ENCODE data around the gene CGB8.
A peak's percentile ranks its signal among the peaks of the same experiment; 100 is the strongest.
"Not testable (repeated sequence)": the region's sequence is repeated elsewhere in the genome, so short reads cannot be mapped to it uniquely, and the experiment has no call there.

Gene CGB8

DNA sequence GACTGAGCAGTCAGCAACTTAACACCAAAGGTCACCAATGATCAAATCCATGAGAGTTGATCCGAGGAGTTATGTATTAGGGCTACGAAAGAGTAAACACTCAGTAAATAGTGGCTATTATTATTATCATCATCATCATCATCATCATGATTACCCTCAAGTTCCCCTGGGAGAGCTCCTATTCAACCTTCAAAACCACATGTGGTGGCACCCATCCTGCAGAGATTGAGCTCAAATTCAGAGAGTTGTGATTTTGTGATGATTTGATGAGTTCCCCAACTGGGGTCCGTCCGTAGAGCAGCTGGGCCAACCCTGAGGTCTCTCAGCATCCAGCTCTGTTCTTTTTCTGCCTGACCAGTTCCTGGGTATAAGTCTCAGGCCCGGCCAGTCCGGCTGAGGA lies 23.8 kb downstream of the CGB8 start:
- H3K4me3 ChIP-seq (ENCODE audit: low read depth, low read length); H3K4me1 ChIP-seq (ENCODE audit: control insufficient read depth, insufficient read depth, low read length); H3K9me3 ChIP-seq (ENCODE audit: control insufficient read depth, insufficient read depth, low read depth, low read length); POLR2A ChIA-PET; H3K36me3 ChIP-seq (ENCODE audit: control insufficient read depth in 2 of 2, insufficient read depth in 1 of 2, low read length in 2 of 2); H3K27ac ChIP-seq (ENCODE audit: extremely low read depth, low read depth, low read length); CTCF ChIA-PET: not testable (repeated sequence)
- 0 out of 2 replicates have a peak, but pooled peaks have one; percentile 28 for TF ChIP-seq ZFP3 (tag by site-specific recombination; IDR thresholded peaks at IDR 0.05; ENCODE audit: low read depth)

GRCh38 chr19:49024233-49024632 lies 24.7 kb downstream of the CGB8 start, which contains the start of gene CGB3:
Gene CGB3 (minus strand): TSS chr19:49024333. CDS start chr19:49023971, 362 bp downstream.
- H3K27ac ChIP-seq (ENCODE audit: extremely low read depth, low read depth, low read length); H3K4me1 ChIP-seq (ENCODE audit: control insufficient read depth, insufficient read depth, low read length); H3K9me3 ChIP-seq (ENCODE audit: control insufficient read depth, insufficient read depth, low read depth, low read length); H3K36me3 ChIP-seq (ENCODE audit: control insufficient read depth in 2 of 2, insufficient read depth in 1 of 2, low read length in 2 of 2); H3K4me3 ChIP-seq (ENCODE audit: low read depth, low read length); POLR2A ChIA-PET; CTCF ChIA-PET: not testable (repeated sequence)

- no peak overlapping the region for H3K4me3 ChIP-seq (ENCODE audit: low read depth, low read length)
- no peak for TF ChIP-seq PRDM6 (tag by site-specific recombination; IDR thresholded peaks at IDR 0.05)
- no peak overlapping the region for H3K27ac ChIP-seq (ENCODE audit: extremely low read depth, low read depth, low read length)
- ChIA-PET POLR2A (interaction anchor here (3.4 kb wide), 1 partner anchor 29 kb away, joined by 20 read pairs; the partner anchor contains the start of genes GYS1 and RUVBL2), CTCF (interaction anchor here (0.7 to 1.7 kb wide), 5 partner anchors 17 to 177 kb away, joined by 3 to 8 read pairs (median 3); partner anchors contain the start of genes GYS1 and RUVBL2)
- peaks cover 8% of the 10 kb centered on the region for H3K4me1 ChIP-seq (ENCODE audit: control insufficient read depth, insufficient read depth, low read length)
- no peaks in the 10 kb centered on the region for H3K36me3 ChIP-seq (ENCODE audit: control insufficient read depth in 2 of 2, insufficient read depth in 1 of 2, low read length in 2 of 2)
- H3K9me3 ChIP-seq (ENCODE audit: control insufficient read depth, insufficient read depth, low read depth, low read length): no peaks in the 10 kb centered on the region
Measured at GRCh38 chr19:49022116-49022515, 26.8 kb downstream of the CGB8 start.

DNA sequence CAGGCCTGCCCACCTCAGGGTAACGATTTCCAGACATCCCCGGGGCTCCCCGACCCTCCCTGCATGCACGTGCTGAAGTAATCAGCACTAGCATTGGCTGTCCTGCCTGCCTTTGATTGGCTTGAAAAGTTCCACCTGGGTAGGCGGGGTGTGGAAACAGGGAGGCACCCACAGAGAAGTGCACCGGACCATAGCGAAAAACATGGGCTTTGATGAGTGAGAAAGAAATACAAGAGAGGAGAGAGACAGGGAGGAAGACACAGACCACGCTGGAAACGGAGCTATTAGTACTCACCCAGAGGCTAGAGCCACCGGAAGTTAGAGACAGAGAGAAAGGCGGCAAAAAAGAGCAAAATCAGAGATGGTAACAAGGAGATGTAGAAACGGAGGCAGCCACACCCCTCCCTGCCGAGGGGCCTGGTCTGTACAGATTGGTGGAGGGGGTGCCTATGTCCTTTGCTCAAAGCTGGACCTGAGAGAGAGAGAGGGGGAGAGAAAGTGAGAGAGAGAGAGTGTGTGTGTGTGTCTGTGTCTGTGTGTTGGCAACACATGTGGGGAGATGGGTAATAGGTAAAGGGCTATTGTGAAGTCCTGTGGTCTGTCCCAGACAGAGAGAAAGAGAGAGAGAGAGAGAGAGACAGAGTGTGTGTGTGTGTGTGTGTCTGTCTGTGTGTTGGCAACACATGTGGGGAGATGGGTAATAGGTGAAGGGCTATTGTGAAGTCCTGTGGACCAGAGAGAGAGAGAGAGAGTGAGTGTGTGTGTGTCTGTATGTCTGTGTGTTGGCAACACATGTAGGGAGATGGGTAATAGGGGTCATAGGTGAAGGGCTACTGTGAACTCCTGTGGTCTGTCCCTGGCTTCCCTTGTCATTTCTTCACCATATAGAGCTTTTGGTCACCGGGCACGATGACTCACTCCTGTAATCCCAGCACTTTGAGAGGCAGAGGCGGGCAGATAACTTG lies 27.7 kb downstream of the CGB8 start:
- ChIA-PET CTCF (interaction anchor here (0.6 to 2.6 kb wide), 7 partner anchors 21 to 178 kb away, joined by 3 to 12 read pairs (median 6); partner anchors contain the start of genes GYS1 and RUVBL2), POLR2A (interaction anchor here (0.6 to 3.4 kb wide), 3 partner anchors 28 to 659 kb away, joined by 5 to 20 read pairs (median 6); partner anchors contain the start of genes GYS1 and RUVBL2)
- Histone ChIP-seq H3K9me3 (ENCODE audit: control insufficient read depth, insufficient read depth, low read depth, low read length) (no peaks in the 10 kb centered on the region), H3K4me1 (ENCODE audit: control insufficient read depth, insufficient read depth, low read length) (peaks cover 8% of the 10 kb centered on the region), H3K36me3 (ENCODE audit: control insufficient read depth in 2 of 2, insufficient read depth in 1 of 2, low read length in 2 of 2) (peaks cover 0 to 3% of the 10 kb centered on the region in 2 experiments; a peak in 2 of 3 replicates), H3K4me3 (ENCODE audit: low read depth, low read length) (no peak overlapping the region), H3K27ac (ENCODE audit: extremely low read depth, low read depth, low read length) (no peak overlapping the region)
- TF ChIP-seq ZNF747 (tag by site-specific recombination; IDR thresholded peaks at IDR 0.05) (no peak), ZNF324 (tag by site-specific recombination; IDR thresholded peaks at IDR 0.05) (0 out of 2 replicates have a peak, but pooled peaks have one; percentile 41), ZNF223 (tag by site-specific recombination; IDR thresholded peaks at IDR 0.05) (no peak), ZNF658 (tag by site-specific recombination; IDR thresholded peaks at IDR 0.05) (no peak), KLF7 (tag by site-specific recombination; IDR thresholded peaks at IDR 0.05; ENCODE audit: borderline replicate concordance) (0 out of 2 replicates have a peak, but pooled peaks have one; percentile 56), ZNF266 (tag by site-specific recombination; IDR thresholded peaks at IDR 0.05; ENCODE audit: low read depth) (no peak), HIC1 (tag by site-specific recombination; IDR thresholded peaks at IDR 0.05) (0 out of 2 replicates have a peak, but pooled peaks have one; percentile 36), ZNF132 (tag by site-specific recombination; IDR thresholded peaks at IDR 0.05; ENCODE audit: borderline replicate concordance) (no peak), ZNF157 (tag by site-specific recombination; IDR thresholded peaks at IDR 0.05) (no peak), ZNF600 (tag by site-specific recombination; IDR thresholded peaks at IDR 0.05) (peak; percentile 89), ZNF660 (tag by site-specific recombination; IDR thresholded peaks at IDR 0.05) (no peak), ZNF664 (tag by site-specific recombination; IDR thresholded peaks at IDR 0.05) (no peak), ZBTB48 (tag by site-specific recombination; IDR thresholded peaks at IDR 0.05) (peak; percentile 67)
- TF ChIP-seq, protein P1, sequence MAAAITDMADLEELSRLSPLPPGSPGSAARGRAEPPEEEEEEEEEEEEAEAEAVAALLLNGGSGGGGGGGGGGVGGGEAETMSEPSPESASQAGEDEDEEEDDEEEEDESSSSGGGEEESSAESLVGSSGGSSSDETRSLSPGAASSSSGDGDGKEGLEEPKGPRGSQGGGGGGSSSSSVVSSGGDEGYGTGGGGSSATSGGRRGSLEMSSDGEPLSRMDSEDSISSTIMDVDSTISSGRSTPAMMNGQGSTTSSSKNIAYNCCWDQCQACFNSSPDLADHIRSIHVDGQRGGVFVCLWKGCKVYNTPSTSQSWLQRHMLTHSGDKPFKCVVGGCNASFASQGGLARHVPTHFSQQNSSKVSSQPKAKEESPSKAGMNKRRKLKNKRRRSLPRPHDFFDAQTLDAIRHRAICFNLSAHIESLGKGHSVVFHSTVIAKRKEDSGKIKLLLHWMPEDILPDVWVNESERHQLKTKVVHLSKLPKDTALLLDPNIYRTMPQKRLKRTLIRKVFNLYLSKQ (tag by site-specific recombination; IDR thresholded peaks at IDR 0.05; ENCODE audit: borderline replicate concordance): no peak
